CD4-positive, alpha-beta memory T cell (primary cell): ENCODE results near the gene RB1. TPM values are rescaled to one million over a fixed set of nuclear protein-coding genes. Genes with fewer than 3 reads are reported as not detected.

Experiments used
- CTCF ChIA-PET: fragments of 350-600 bp; sonication (Branson Sonifier 250); formaldehyde crosslinking; loops from one replicate; lab custom pipeline; 2021; ENCODE audit warnings: inconsistent platforms; ENCODE audit not compliant: partially characterized antibody; lab: Charles Lee
- POLR2A ChIA-PET: fragments of 350-600 bp; sonication (Branson Sonifier 250); formaldehyde crosslinking; loops from one replicate; lab custom pipeline; 2021; ENCODE audit not compliant: partially characterized antibody; lab: Charles Lee
- DNase-seq, 5 donors: peaks; one replicate each; pipeline versions ENCODE4 v3.0.0 to v3.0.0-alpha.2; 2020 to 2022; ENCODE audit warnings: mixed read lengths in 1 of 5
- H3K27ac ChIP-seq: one replicate; pipeline ENCODE4 v1.7.0; 2013; ENCODE audit warnings: low read depth, low read length
- H3K27me3 ChIP-seq: 2 replicates; pipeline ENCODE4 v1.7.0; 2013; ENCODE audit warnings: mild to moderate bottlenecking, low read length, moderate library complexity; ENCODE audit not compliant: insufficient read depth
- H3K36me3 ChIP-seq: 2 replicates; pipeline ENCODE4 v1.7.0; 2013; ENCODE audit warnings: mild to moderate bottlenecking, low read length, moderate library complexity; ENCODE audit not compliant: insufficient read depth
- H3K4me1 ChIP-seq: 2 replicates; pipeline ENCODE4 v1.7.0; 2013; ENCODE audit warnings: mild to moderate bottlenecking, low read length, moderate library complexity; ENCODE audit not compliant: insufficient read depth
- H3K4me3 ChIP-seq, 2 donors: one replicate each; pipeline ENCODE4 v1.7.0; 2013; ENCODE audit warnings: low read length in 2 of 2, mild to moderate bottlenecking in 1 of 2
- H3K9me3 ChIP-seq, 2 donors: one replicate each; pipeline ENCODE4 v1.7.0; 2013; ENCODE audit warnings: low read length in 2 of 2, control low read depth in 1 of 2; ENCODE audit not compliant: control insufficient read depth in 1 of 2
- H3K27ac Mint-ChIP-seq, 7 donors: one replicate each; pipeline ENCODE4 v1.8.0; 2020 to 2021; ENCODE audit warnings: mixed read lengths in 7 of 7, mild to moderate bottlenecking in 6 of 7, inconsistent platforms in 3 of 7, moderate library complexity in 3 of 7
- H3K27me3 Mint-ChIP-seq, 2 donors: one replicate each; pipeline ENCODE4 v1.8.0; 2020 to 2021; ENCODE audit warnings: mixed read lengths in 2 of 2
- H3K36me3 Mint-ChIP-seq, 2 donors: one replicate each; pipeline ENCODE4 v1.8.0; 2020 to 2021; ENCODE audit warnings: mixed read lengths in 2 of 2, inconsistent platforms in 1 of 2, mild to moderate bottlenecking in 1 of 2
- H3K4me1 Mint-ChIP-seq, 4 donors: one replicate each; pipeline ENCODE4 v1.8.0; 2020 to 2021; ENCODE audit warnings: mixed read lengths in 4 of 4, mild to moderate bottlenecking in 1 of 4
- H3K4me3 Mint-ChIP-seq, 8 donors: one replicate each; pipeline ENCODE4 v1.8.0; 2020 to 2021; ENCODE audit warnings: mixed read lengths in 8 of 8, mild to moderate bottlenecking in 7 of 8, moderate library complexity in 6 of 8, inconsistent platforms in 3 of 8
- H3K9me3 Mint-ChIP-seq, 8 donors: one replicate each; pipeline ENCODE4 v1.8.0; 2020 to 2021; ENCODE audit warnings: mixed read lengths in 8 of 8, mild to moderate bottlenecking in 5 of 8, inconsistent platforms in 3 of 8, moderate library complexity in 1 of 8
- intact Hi-C: fragments of 100-400 bp; cut with micrococcal nuclease; formaldehyde crosslinking; loops from one replicate; pipeline ENCODE4 v1.15.1; 2023
- polyA plus RNA-seq, 2 donors: library from polyadenylated mRNA; unstranded; fragments of 300-500 nt; fragmentation: Illumina TruSeq; gene quantifications; one replicate each; pipeline ENCODE4 v1.2.3, GENCODE V29; 2021
- total RNA-seq, 2 experiments: library from RNA; stranded (reverse); gene quantifications; one replicate each; pipeline ENCODE4 v1.2.3, GENCODE V29; 2021

Gene RB1
- total and polyA plus RNA-seq, 4 experiments from 2014 or later = 14.9 to 26.0 (median 20.1) TPM

GRCh38 chr13:48404952-48405351 lies 101.4 kb downstream of the RB1 start:
- peaks cover 5 to 11% of the 10 kb centered on the region in 2 donors for H3K36me3 Mint-ChIP-seq
- Histone ChIP-seq H3K36me3 (no peaks in the 10 kb centered on the region), H3K27me3 (no peaks in the 10 kb centered on the region), H3K27ac (no peak overlapping the region), H3K4me3 (no peak overlapping the region), H3K4me1 (peaks cover 96% of the 10 kb centered on the region), H3K9me3 (no peaks in the 10 kb centered on the region)
- peak overlapping the region in 3 of 8 donors; percentile 3 to 41 (median 28) for H3K4me3 Mint-ChIP-seq
- ChIA-PET POLR2A (interaction anchor here (4.7 kb wide), 1 partner anchor 127 kb away, joined by 34 read pairs; the partner anchor contains the start of gene RCBTB2), CTCF (interaction anchor here (6.4 kb wide), 1 partner anchor 177 kb away, joined by 117 read pairs; no protein-coding TSS in a partner anchor)
- no peaks in the 10 kb centered on the region for H3K9me3 Mint-ChIP-seq
- DNase-seq = no peak
- intact Hi-C loops = no loop called here
- H3K4me1 Mint-ChIP-seq = peaks cover 53 to 89% (median 72%) of the 10 kb centered on the region in 4 donors
- H3K27ac Mint-ChIP-seq = peak overlapping the region in 5 of 7 donors; percentile 50 to 90 (median 88)
- no peaks in the 10 kb centered on the region for H3K27me3 Mint-ChIP-seq

DNA sequence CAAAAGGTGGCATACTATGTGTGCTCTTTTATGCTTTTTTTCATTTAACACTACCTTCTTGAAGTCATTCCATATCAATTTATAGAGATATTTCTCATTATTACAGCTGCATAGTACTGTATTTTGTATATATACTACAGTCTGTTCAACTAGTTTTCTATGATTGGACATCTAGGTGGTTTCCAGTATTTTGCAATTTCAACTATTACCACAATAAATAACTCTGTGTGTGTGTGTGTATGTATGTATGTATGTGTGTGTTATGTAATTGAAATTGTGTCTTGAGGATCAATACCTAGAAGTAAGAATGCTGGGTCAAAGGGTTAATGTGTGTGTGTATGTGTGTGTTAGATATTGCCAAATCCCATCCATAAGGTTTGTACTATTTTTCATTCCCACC lies 102.3 kb downstream of the RB1 start:
- POLR2A ChIA-PET = interaction anchor here (0.6 kb wide), 1 partner anchor 104 kb away, joined by 3 read pairs; no protein-coding TSS in a partner anchor
- H3K4me1 ChIP-seq = peaks cover 89% of the 10 kb centered on the region
- H3K36me3 Mint-ChIP-seq = peaks cover 11 to 17% of the 10 kb centered on the region in 2 donors

GRCh38 chr13:48410199-48410598 lies 106.6 kb downstream of the RB1 start:
- H3K27ac Mint-ChIP-seq = peak overlapping the region; percentile 81 to 95 (median 91)
- Histone ChIP-seq H3K4me1 (peaks cover 68% of the 10 kb centered on the region), H3K36me3 (no peaks in the 10 kb centered on the region), H3K4me3 (peak overlapping the region; percentile 59 to 90), H3K9me3 (no peaks in the 10 kb centered on the region), H3K27me3 (no peaks in the 10 kb centered on the region), H3K27ac (peak overlapping the region; percentile 84)
- H3K4me3 Mint-ChIP-seq = peak overlapping the region; percentile 83 to 98 (median 92)
- intact Hi-C loops = loop anchor here (5.0 kb wide), 1 partner anchor 37 kb away; no protein-coding TSS in a partner anchor
- peaks cover 35 to 60% (median 49%) of the 10 kb centered on the region in 4 donors for H3K4me1 Mint-ChIP-seq
- no peaks in the 10 kb centered on the region for H3K9me3 Mint-ChIP-seq
- ChIA-PET POLR2A (interaction anchor here (2.6 kb wide), 1 partner anchor 82 kb away, joined by 7 read pairs; no protein-coding TSS in a partner anchor), CTCF (no interaction called here)
- DNase-seq = peak in 2 of 5 donors; percentile 24 to 30
- H3K36me3 Mint-ChIP-seq = peaks cover 13 to 39% of the 10 kb centered on the region in 2 donors
- no peaks in the 10 kb centered on the region for H3K27me3 Mint-ChIP-seq

More for the DNA sequence above, 102.3 kb downstream of the RB1 start:
- Histone ChIP-seq H3K27me3 (no peaks in the 10 kb centered on the region), H3K27ac (no peak overlapping the region), H3K4me3 (no peak overlapping the region), H3K36me3 (no peaks in the 10 kb centered on the region), H3K9me3 (no peaks in the 10 kb centered on the region)
- CTCF ChIA-PET = interaction anchor here (6.4 kb wide), 1 partner anchor 176 kb away, joined by 117 read pairs; no protein-coding TSS in a partner anchor
- Mint-ChIP-seq H3K4me3 (peak overlapping the region in 7 of 8 donors; percentile 18 to 73 (median 46)), H3K9me3 (no peaks in the 10 kb centered on the region), H3K27me3 (no peaks in the 10 kb centered on the region), H3K4me1 (peaks cover 50 to 87% (median 71%) of the 10 kb centered on the region in 4 donors), H3K27ac (peak overlapping the region; percentile 70 to 90 (median 79))
- intact Hi-C loops = no loop called here
- no peak for DNase-seq

DNA sequence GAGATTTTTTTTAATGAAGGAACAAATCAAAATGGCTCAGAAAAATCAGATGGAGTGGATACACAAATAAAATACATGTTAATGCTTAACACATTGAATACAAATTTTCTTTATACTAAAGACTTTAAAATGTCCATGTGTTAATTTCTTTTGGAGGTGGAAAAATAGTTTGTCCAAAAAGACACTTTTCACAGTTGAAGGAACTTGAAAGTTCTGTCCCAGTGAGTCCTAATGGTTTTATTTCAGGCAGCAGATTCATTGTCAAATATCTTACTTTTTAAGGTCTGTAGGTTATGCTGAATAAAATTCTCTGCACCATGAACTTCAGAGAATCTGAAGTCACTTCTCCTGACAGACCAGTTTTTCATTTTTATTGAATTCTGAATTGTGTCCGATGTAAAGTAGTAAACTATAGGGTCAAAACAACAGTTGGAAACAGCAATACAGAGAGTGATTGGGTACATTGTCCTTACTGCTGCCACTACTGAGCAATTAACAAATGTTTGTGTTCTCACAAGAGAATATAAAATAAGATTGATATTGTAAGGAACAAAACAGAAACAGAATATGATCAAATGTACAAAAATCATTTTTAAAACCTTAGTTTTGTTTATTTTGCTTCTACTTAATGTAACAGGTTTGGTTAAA lies 107.7 kb downstream of the RB1 start:
- H3K4me1 Mint-ChIP-seq = peaks cover 28 to 55% (median 44%) of the 10 kb centered on the region in 4 donors
- peaks cover 66% of the 10 kb centered on the region for H3K4me1 ChIP-seq
- no peaks in the 10 kb centered on the region for H3K9me3 ChIP-seq
- DNase-seq = no peak
- no peaks in the 10 kb centered on the region for H3K27me3 ChIP-seq
- peaks cover 19 to 37% of the 10 kb centered on the region in 2 donors for H3K36me3 Mint-ChIP-seq
- ChIA-PET CTCF (no interaction called here), POLR2A (interaction anchor here (3.7 kb wide), 1 partner anchor 95 kb away, joined by 21 read pairs; no protein-coding TSS in a partner anchor)
- no peaks in the 10 kb centered on the region for H3K9me3 Mint-ChIP-seq
- H3K27ac Mint-ChIP-seq = peak overlapping the region; percentile 92 to 99 (median 97)
- H3K27ac ChIP-seq = peak overlapping the region; percentile 84
- intact Hi-C loops = loop anchor here (1.0 to 5.0 kb wide), 3 partner anchors 8 to 94 kb away; no protein-coding TSS in a partner anchor
- peak overlapping the region; percentile 67 to 90 for H3K4me3 ChIP-seq
- no peaks in the 10 kb centered on the region for H3K36me3 ChIP-seq
- H3K4me3 Mint-ChIP-seq = peak overlapping the region; percentile 89 to 100 (median 98)
- H3K27me3 Mint-ChIP-seq = no peaks in the 10 kb centered on the region

DNA sequence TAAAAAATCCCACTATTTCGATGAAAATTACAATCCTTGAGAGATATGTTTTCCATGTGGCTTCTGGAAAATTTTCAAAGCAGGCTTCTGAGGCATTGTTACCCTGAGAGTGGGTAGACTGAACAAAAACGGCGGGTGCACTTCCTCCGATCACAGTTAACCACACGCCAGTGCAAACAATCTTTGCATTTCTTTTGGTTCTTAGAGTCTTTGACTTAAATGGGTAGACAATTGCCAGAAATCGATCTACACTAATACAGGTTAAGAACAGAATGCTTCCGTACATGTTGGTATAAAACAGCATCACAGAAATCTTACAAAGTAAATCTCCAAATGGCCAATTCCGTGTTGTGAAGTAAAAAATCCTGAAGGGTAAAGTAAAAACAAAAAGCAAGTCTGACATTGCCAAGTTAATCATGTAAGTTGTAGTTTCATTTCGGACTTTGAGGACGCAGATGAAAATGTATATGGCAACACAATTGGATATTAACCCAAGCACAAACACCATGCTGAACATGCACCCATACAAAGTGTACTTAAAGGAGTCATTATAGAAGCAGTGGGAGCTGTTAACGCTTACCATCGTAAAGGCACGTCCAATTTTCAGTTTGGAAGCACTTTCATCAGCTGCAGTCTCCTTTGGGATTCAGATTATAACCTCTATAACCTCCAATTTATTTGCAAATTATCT lies 108.4 kb downstream of the RB1 start:
- Mint-ChIP-seq H3K27ac (peak overlapping the region; percentile 92 to 99 (median 97)), H3K4me1 (peaks cover 22 to 50% (median 41%) of the 10 kb centered on the region in 4 donors), H3K4me3 (peak overlapping the region; percentile 89 to 100 (median 98)), H3K27me3 (no peaks in the 10 kb centered on the region), H3K36me3 (peaks cover 19 to 35% of the 10 kb centered on the region in 2 donors), H3K9me3 (no peaks in the 10 kb centered on the region)
- intact Hi-C loops = loop anchor here (1.0 to 5.0 kb wide), 3 partner anchors 9 to 93 kb away; no protein-coding TSS in a partner anchor
- Histone ChIP-seq H3K36me3 (no peaks in the 10 kb centered on the region), H3K27me3 (no peaks in the 10 kb centered on the region), H3K9me3 (no peaks in the 10 kb centered on the region), H3K4me3 (peak overlapping the region; percentile 67 to 90), H3K27ac (peak overlapping the region; percentile 84), H3K4me1 (peaks cover 59% of the 10 kb centered on the region)
- POLR2A ChIA-PET = interaction anchor here (0.6 to 4.0 kb wide), 17 partner anchors 9 to 563 kb away, joined by 3 to 53 read pairs (median 5); partner anchors contain the start of gene RCBTB2
- CTCF ChIA-PET = interaction anchor here (0.6 to 2.1 kb wide), 7 partner anchors 9 to 158 kb away, joined by 3 to 5 read pairs (median 3); no protein-coding TSS in a partner anchor
- peak; percentile 29 to 49 (median 40) for DNase-seq

- intact Hi-C loops = loop anchor here (1.0 to 5.0 kb wide), 2 partner anchors 34 to 119 kb away; no protein-coding TSS in a partner anchor
- peak within 1 kb of the TSS; percentile 94 to 99 (median 98) for H3K27ac Mint-ChIP-seq
- ChIA-PET CTCF (interaction anchor here (0.6 to 2.1 kb wide), 9 partner anchors 10 to 157 kb away, joined by 3 to 6 read pairs (median 4); no protein-coding TSS in a partner anchor), POLR2A (interaction anchor here (0.6 to 4.0 kb wide), 21 partner anchors 10 to 562 kb away, joined by 3 to 53 read pairs (median 4); partner anchors contain the start of gene RCBTB2)
- Histone ChIP-seq H3K4me1 (peaks cover 50% of the 10 kb centered on the region), H3K36me3 (no peaks in the 10 kb centered on the region), H3K27ac (peak within 1 kb of the TSS; percentile 84), H3K4me3 (peak within 1 kb of the TSS; percentile 67 to 90), H3K27me3 (no peaks in the 10 kb centered on the region), H3K9me3 (no peaks in the 10 kb centered on the region)
- no peaks in the 10 kb centered on the region for H3K27me3 Mint-ChIP-seq
- peak within 1 kb of the TSS; percentile 89 to 100 (median 98) for H3K4me3 Mint-ChIP-seq
- peaks cover 0 to 5% (median 0%) of the 10 kb centered on the region in 8 donors for H3K9me3 Mint-ChIP-seq
- H3K4me1 Mint-ChIP-seq = peaks cover 18 to 50% (median 36%) of the 10 kb centered on the region in 4 donors
- peaks cover 28 to 35% of the 10 kb centered on the region in 2 donors for H3K36me3 Mint-ChIP-seq
- DNase-seq = peak; percentile 45 to 59 (median 47)
Measured at GRCh38 chr13:48412881-48413351, 109.4 kb downstream of the RB1 start, which contains the start of gene LPAR6. Gene LPAR6, minus strand, starts transcription at chr13:48413113. Its CDS starts 690 bp downstream, at chr13:48412423.
